Muscle of leg (tissue), 11 donors: ENCODE measurements around the gene DPY19L3. TPM values are rescaled to one million over a fixed set of nuclear protein-coding genes. Genes with fewer than 3 reads are reported as not detected.

ENCODE experiments used
- DNase-seq: peaks from one replicate; pipeline ENCODE4 v3.0.0; 2013
- H3K27ac ChIP-seq: one replicate; pipeline ENCODE4 v1.5.1; 2013; ENCODE audit warnings: mild to moderate bottlenecking, low read length, control low read depth
- H3K27me3 ChIP-seq: one replicate; pipeline ENCODE4 v1.6.1; 2013; ENCODE audit warnings: low read length; ENCODE audit not compliant: control insufficient read depth, insufficient read depth
- H3K36me3 ChIP-seq: one replicate; pipeline ENCODE4 v1.6.1; 2013; ENCODE audit warnings: low read length; ENCODE audit not compliant: control insufficient read depth, insufficient read depth
- H3K4me1 ChIP-seq: one replicate; pipeline ENCODE4 v1.6.1; 2013; ENCODE audit warnings: low read length; ENCODE audit not compliant: control insufficient read depth, insufficient read depth
- H3K4me3 ChIP-seq: one replicate; pipeline ENCODE4 v1.5.1; 2013; ENCODE audit warnings: low read length, control low read depth
- H3K9me3 ChIP-seq: replicated peaks from 2 replicates; pipeline ENCODE4 v1.6.1; 2013; ENCODE audit warnings: low read depth, low read length; ENCODE audit not compliant: control insufficient read depth
- WGBS: methylation state at CpG from one replicate; pipeline ENCODE4 v1.1.5; 2013; ENCODE audit warnings: missing lambda C conversion rate; ENCODE audit not compliant: insufficient coverage; 5-methylcytosine and 5-hydroxymethylcytosine counted together
- polyA plus RNA-seq, 8 donors: library from polyadenylated mRNA; unstranded; fragments of 120-200 nt; gene quantifications; one replicate each; pipeline versions ENCODE4 v1.2.1 to v1.2.3, GENCODE V29; 2013; ENCODE audit warnings: inconsistent platforms in 1 of 8, low replicate concordance in 1 of 8; ENCODE audit not compliant: insufficient read length in 8 of 8, insufficient read depth in 1 of 8
- total RNA-seq: library from RNA; stranded (reverse); fragments of 120-200 nt; gene quantifications from one replicate; pipeline ENCODE4 v1.2.4, GENCODE V29; 2013

Gene DPY19L3
- total and polyA plus RNA-seq, 9 donors: 18.0 to 36.5 (median 25.2) TPM

DNA sequence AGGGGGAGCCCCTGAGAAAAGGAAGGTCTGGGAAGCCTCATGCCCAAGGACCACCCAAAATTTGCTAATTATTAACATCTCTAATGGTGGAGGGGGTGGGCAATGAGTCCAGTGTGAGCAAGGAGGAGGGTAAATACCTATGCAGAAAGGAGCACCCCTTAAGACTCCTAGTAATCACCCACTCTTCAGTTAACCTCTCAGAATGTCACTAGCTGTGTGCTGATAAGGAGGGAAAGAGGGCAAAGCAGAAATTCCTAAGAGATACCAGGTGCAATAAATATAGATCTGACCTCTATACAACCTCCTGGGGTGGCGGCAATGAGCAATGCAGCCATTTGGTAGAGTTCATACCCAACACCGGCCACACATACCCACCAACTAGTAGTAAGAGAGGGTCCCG, 12.7 kb upstream of the DPY19L3 start:
- Histone ChIP-seq H3K27ac (no peak overlapping the region), H3K4me1 (no peaks in the 10 kb centered on the region), H3K36me3 (peaks cover 7% of the 10 kb centered on the region), H3K9me3 (no peaks in the 10 kb centered on the region), H3K4me3 (no peak overlapping the region), H3K27me3 (no peaks in the 10 kb centered on the region)
- no CpG with 5 or more reads among the region's 3 CpGs for WGBS
- DNase-seq: no peak

DNA sequence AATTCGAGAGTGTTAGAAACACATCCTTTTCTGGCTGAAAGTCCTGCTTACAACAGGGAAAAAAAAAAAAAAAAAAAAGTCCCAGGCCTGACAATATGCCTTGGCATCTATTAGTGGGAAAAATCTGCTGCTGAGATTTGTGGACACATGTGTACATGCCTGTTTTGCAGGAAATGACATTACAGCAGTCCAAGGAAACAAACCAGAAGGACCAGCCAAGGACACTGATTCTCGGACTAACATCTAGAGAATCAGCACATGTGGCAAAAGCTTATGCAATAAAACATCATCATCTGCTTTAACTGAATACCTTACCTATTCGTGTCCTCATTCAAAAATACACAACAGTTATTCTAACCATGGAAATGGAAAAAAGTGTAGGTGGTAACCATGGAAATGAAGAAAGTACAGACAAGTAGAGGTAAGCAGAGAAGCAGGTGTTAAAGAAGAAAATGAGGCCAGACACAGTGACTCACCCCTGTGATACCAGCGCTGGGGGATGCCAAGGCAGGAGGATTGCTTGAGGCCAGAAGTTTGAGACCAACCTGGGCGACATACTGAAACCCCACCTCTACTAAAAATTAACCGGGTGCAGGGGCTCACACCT, 9.4 kb upstream of the DPY19L3 start:
- peak; percentile 25 for DNase-seq
- Histone ChIP-seq H3K4me3 (no peak overlapping the region), H3K27me3 (no peaks in the 10 kb centered on the region), H3K36me3 (peaks cover 8% of the 10 kb centered on the region), H3K9me3 (no peaks in the 10 kb centered on the region), H3K27ac (no peak overlapping the region), H3K4me1 (no peaks in the 10 kb centered on the region)
- 100% methylated on average over 1 of the region's 6 CpGs for WGBS

DNA sequence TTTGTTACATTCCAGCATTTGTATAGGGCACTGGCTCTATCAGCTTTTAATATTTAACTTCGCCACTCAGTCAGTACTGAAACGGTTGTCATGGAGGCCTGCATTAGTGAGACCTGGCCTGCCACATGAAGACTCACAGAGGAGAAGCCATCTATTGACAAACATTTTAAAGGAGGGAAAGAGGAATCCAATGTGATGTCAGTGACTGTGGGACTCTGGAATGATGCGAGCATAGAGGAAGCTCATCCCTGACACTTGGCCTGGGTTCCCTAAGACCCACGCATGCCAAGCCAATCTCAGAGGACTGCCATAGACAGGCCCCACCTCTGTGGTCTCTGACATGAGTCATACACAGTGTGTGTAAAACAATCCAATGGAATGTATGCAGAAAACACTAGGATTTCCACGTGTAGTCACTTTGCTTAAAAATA, 7.9 kb upstream of the DPY19L3 start:
- Histone ChIP-seq H3K4me1 (no peaks in the 10 kb centered on the region), H3K36me3 (peaks cover 8% of the 10 kb centered on the region), H3K9me3 (no peaks in the 10 kb centered on the region), H3K27ac (no peak overlapping the region), H3K4me3 (no peak overlapping the region), H3K27me3 (no peaks in the 10 kb centered on the region)
- 70% methylated on average over 2 of the region's 5 CpGs for WGBS
- no peak for DNase-seq

DNA sequence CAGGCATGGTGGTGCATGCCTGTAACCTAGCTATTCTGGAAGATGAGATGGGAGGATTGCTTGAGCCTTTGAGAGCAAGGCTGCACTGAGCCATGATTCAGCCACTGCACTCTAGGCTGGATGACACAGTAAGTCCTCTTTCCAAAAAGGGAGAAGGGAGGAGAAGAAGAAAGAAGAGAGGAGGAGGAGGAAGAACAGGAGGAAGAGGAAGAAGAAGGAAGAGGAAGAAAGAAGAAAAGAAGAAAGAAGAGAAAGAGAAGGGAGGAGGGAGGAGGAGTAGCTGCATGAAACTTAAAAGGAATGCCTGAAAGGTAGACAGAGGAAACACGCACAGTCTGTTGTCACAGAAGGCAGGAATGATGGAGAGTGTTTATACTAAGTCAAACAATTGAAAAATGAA, 3.6 kb upstream of the DPY19L3 start:
- H3K36me3 ChIP-seq: peaks cover 3% of the 10 kb centered on the region
- H3K4me3 ChIP-seq: no peak overlapping the region
- H3K4me1 ChIP-seq: peaks cover 24% of the 10 kb centered on the region
- WGBS: 87% methylated on average over 1 of the region's 1 CpG
- no peaks in the 10 kb centered on the region for H3K27me3 ChIP-seq
- no peak overlapping the region for H3K27ac ChIP-seq
- no peak for DNase-seq
- H3K9me3 ChIP-seq: no peaks in the 10 kb centered on the region

DNA sequence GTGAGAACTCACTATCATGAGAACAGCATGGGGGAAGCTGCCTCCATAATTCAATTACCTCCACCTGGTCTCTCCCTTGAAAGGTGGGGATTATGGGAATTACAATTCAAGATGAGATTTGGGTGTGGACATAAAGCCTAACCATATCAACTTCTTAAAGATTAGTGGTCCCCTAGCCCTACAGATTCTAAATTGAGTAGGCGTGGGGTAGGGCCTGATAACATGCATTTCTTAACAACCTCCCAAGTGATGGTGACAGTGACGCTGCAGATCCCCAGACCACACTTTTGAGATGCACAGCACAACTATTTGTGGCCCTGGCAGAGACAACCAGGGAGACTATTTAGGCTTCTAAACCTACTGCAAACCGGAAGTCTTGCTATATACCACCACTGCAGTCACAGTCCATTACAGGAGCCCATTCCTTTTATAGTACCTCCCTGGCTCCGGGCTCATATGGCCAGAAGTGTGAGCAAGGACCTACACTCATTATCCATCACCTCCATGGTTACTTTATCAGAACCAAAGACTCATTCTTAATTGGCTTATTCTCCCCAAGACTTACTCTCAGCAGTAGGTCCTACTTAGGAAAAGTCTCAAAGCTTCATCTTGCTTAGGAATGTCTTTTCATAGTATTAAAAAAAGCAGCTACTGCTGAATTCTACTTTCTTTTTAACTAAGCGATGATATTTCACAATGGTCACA, 2.1 kb upstream of the DPY19L3 start:
- 44% methylated on average over 2 of the region's 5 CpGs for WGBS
- Histone ChIP-seq H3K27ac (no peak overlapping the region), H3K4me1 (peaks cover 25% of the 10 kb centered on the region), H3K27me3 (no peaks in the 10 kb centered on the region), H3K36me3 (peaks cover under 1% of the 10 kb centered on the region), H3K9me3 (no peaks in the 10 kb centered on the region), H3K4me3 (no peak overlapping the region)
- DNase-seq: no peak

DNA sequence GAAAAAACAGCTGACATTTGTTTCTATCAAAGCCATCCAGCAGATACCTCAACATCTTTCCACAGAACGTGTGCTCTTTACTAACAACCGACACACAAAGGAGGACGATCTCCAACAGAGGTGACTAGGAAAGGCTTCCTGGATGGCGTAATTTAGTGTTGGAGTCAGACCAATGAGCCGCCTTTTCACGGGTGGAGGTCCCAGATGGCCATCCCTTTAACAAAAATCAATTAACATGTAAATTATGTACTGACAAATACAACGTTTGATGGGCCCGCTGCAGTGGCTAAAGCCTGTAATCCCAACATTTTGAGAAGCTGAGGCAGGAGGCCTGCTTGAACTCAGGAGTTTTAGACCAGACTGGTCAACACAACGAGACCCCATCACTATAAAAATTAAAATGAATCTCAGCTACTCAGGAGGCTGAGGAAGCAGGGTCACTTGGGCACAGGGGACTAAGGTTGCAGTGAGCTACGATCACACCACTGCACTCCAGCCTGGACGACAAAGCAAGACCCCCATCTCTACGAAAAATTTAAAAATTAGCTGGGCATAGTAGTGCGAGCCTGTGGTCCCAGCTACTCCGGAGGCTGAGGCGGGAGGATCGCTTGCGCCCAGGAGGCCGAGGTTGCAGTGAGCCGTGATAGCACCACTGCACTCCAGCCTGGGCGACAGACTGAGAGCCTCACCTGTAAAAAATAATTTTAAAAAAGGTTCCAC, 1.2 kb upstream of the DPY19L3 start:
- WGBS: 64% methylated on average over 10 of the region's 20 CpGs
- DNase-seq: no peak
- Histone ChIP-seq H3K4me3 (peak overlapping the region; percentile 86), H3K27ac (peak overlapping the region; percentile 97), H3K27me3 (no peaks in the 10 kb centered on the region), H3K4me1 (peaks cover 25% of the 10 kb centered on the region), H3K36me3 (peaks cover 3% of the 10 kb centered on the region), H3K9me3 (no peaks in the 10 kb centered on the region)

DNA sequence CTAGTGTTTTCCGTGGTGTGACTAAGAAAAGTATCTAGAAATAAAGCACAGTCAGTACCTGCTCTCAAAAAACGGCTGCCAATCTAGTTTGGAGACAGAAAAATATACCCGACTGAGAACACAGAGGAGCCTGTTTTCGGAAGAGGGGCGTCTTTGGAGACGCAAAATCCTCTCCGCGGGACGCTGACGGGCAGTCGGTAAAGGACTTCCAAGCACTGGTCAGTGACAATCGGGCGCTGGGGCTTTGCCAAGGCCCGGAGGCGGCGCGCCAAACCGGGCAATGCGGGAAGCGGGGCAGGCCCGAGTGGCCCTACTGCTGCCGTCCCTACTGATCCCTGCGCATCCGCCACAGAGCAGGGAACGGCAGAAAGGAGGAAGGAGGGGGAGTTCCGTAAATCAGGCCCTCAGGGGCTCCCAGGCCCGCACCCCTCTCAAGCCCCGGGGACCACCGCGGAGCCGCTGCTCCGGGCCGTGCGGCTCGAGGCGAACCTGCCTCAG, 588 bp upstream of the DPY19L3 start:
- H3K4me3 ChIP-seq: peak overlapping the region; percentile 86
- no peaks in the 10 kb centered on the region for H3K27me3 ChIP-seq
- peak; percentile 67 for DNase-seq
- 0% methylated on average over 35 of the region's 36 CpGs for WGBS
- H3K36me3 ChIP-seq: peaks cover 8% of the 10 kb centered on the region
- H3K4me1 ChIP-seq: peaks cover 25% of the 10 kb centered on the region
- H3K27ac ChIP-seq: peak overlapping the region; percentile 97
- no peaks in the 10 kb centered on the region for H3K9me3 ChIP-seq

DNA sequence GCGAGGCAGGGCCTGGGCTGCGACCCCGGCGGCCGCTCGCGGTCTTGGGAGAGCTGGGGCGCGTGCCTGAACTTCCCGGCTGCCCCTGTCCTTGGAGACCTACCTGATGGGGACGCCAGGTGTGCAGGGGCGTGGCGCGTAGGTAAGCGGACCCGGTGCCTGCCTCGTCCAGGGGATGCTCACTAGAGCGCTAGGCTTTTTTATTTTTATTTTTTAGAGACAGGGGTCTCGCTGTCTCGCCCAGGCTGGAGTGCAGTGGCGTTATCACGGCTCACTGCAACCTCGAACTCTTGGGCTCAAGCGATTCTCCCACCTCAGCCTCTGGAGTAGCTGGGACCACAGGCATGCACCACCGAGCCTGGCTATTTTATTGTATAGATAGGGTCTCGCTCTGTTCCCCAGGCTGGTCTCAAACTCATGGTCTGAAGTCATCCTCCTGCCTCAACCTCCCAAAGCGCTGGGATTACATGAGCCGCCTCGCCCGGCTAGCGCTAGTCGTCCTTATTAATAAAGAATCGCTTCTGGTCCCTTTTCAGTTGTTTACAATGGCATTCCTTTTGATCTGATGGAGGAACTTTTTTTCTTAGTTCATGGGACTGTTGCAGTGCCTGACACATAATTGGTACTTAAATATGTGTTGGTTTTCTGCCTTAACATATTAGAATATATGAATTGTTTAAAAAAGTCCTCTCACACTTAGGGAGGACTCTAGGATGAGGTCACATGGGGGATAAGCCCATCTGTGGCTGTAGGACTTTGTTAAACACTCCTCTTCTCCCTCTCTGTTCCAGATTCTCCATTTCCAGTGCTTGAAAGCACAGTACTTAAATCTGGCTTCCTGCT, 812 bp downstream of the DPY19L3 start:
- Histone ChIP-seq H3K27ac (peak overlapping the region; percentile 97), H3K27me3 (no peaks in the 10 kb centered on the region), H3K4me1 (peaks cover 25% of the 10 kb centered on the region), H3K9me3 (no peaks in the 10 kb centered on the region), H3K36me3 (peaks cover 16% of the 10 kb centered on the region), H3K4me3 (peak overlapping the region; percentile 86)
- peak; percentile 24 for DNase-seq
- WGBS: 0% methylated on average over 15 of the region's 33 CpGs

DNA sequence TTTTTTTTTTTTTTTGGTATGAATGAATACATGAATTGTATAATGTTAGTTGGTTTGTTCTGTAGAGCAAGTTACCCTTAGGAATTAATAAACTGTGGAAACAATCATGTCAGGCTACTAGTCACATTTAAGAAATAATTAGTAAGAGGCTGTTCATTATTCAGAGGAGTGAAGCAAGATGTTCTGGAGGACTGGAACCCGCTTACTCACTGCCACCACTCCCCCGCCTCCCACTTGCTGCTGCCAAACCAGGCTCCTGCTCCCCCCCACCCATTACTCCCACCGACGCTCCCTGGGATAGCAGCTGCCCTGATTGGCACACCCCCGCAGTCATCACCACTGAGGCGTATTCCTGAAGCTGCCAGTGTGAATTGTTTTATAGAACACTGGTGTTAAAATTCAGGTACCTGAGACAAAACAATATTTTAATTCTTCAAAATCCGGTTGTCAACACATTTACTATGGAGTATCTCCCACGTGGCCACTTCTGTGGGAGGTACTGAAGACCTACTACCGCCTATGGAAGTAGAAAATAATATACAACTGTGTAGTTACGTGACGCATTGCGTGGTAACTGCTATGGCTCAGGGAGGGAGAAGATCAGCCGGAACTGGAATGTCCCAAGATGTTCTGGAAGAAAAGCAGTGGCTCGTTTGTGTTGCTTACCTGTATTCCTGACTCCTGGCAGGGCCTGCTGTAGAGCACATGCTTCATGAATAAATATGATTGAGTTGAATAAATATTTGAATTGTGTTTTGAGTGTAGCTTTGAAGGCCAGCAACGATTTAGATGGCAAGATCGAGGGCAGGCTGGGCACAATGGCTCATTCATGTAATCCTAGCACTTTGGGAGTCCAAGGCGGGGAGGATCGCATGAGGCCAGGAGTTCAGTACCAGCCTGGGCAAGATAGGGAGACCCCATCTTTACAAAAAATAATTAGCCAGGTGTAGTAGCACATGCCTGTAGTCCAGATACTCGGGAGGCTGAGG, 1.7 kb downstream of the DPY19L3 start:
- H3K9me3 ChIP-seq: no peaks in the 10 kb centered on the region
- H3K27ac ChIP-seq: peak overlapping the region; percentile 97
- H3K36me3 ChIP-seq: peaks cover 22% of the 10 kb centered on the region
- no peak overlapping the region for H3K4me3 ChIP-seq
- no peaks in the 10 kb centered on the region for H3K27me3 ChIP-seq
- DNase-seq: peak; percentile 23
- H3K4me1 ChIP-seq: peaks cover 25% of the 10 kb centered on the region
- WGBS: 85% methylated on average over 10 of the region's 19 CpGs
